Smooth muscle cell (in vitro differentiated cells): Measurements from ENCODE around the gene SARM1. TPM values are rescaled to one million over a fixed set of nuclear protein-coding genes. Genes with fewer than 3 reads are reported as not detected.
A peak's percentile ranks its signal among the peaks of the same experiment; 100 is the strongest.

ENCODE experiments used
- DNase-seq: peaks from one replicate; lab custom pipeline; 2025; ENCODE audit not compliant: unreplicated experiment; lab: John Stamatoyannopoulos, UW
- H2AFZ ChIP-seq: fragments of 200-600 bp; sonication (generic); 2 replicates; pipeline ENCODE4 v1.6.0; 2016; ENCODE audit warnings: antibody characterized with exemption, low read depth, mild to moderate bottlenecking
- H3F3A ChIP-seq: fragments of 200-600 bp; sonication (generic); 2 replicates; pipeline ENCODE4 v1.6.0; 2017; ENCODE audit warnings: antibody characterized with exemption, low read depth
- H3K27ac ChIP-seq: fragments of 200-600 bp; sonication (generic); 2 replicates; pipeline ENCODE4 v1.5.1; 2016; ENCODE audit warnings: low read depth, mild to moderate bottlenecking
- H3K27me3 ChIP-seq: fragments of 200-600 bp; sonication (generic); 2 replicates; pipeline ENCODE4 v1.6.1; 2016; ENCODE audit warnings: low read depth, mild to moderate bottlenecking
- H3K36me3 ChIP-seq: fragments of 200-600 bp; sonication (generic); 2 replicates; pipeline ENCODE4 v1.5.1; 2016; ENCODE audit warnings: low read depth
- H3K4me1 ChIP-seq: fragments of 200-600 bp; sonication (generic); 2 replicates; pipeline ENCODE4 v1.5.1; 2016; ENCODE audit warnings: low read depth
- H3K4me2 ChIP-seq: fragments of 200-600 bp; sonication (generic); 2 replicates; pipeline ENCODE4 v1.6.0; 2016; ENCODE audit warnings: mild to moderate bottlenecking
- H3K4me3 ChIP-seq: fragments of 200-600 bp; sonication (generic); 2 replicates; pipeline ENCODE4 v1.5.1; 2016; ENCODE audit warnings: mild to moderate bottlenecking
- H3K79me2 ChIP-seq: fragments of 200-600 bp; sonication (generic); 2 replicates; pipeline ENCODE4 v1.6.0; 2016; ENCODE audit warnings: low read depth, mild to moderate bottlenecking
- H3K9ac ChIP-seq: fragments of 200-600 bp; sonication (generic); 2 replicates; pipeline ENCODE4 v1.6.0; 2016; ENCODE audit warnings: low read depth
- H3K9me3 ChIP-seq: fragments of 200-600 bp; sonication (generic); replicated peaks from 2 replicates; pipeline ENCODE4 v1.5.1; 2016; ENCODE audit warnings: low read depth
- H4K20me1 ChIP-seq: fragments of 200-600 bp; sonication (generic); 2 replicates; pipeline ENCODE4 v1.6.0; 2016; ENCODE audit warnings: low read depth
- WGBS: methylation state at CpG from one replicate; pipeline ENCODE4 v1.1.7; 2016; ENCODE audit warnings: low lambda C conversion rate; 5-methylcytosine and 5-hydroxymethylcytosine counted together
- polyA plus RNA-seq: library from polyadenylated mRNA; unstranded; fragments of >200 nt; fragmentation: Nextera tagmentation; extraction: Ambion mirVana; gene quantifications from 2 replicates; pipeline ENCODE4 v1.2.1, GENCODE V29; 2016
- total RNA-seq: library from RNA; depleted of rRNA; stranded (reverse); fragments of >200 nt; gene quantifications from 2 replicates; pipeline ENCODE4 v1.2.3, GENCODE V29; 2014
- TF ChIP-seq, protein P1 (sequence below): fragments of 200-600 bp; sonication (generic); IDR thresholded peaks from 2 replicates; pipeline ENCODE4 v1.5.1; 2017; ENCODE audit warnings: borderline replicate concordance, mild to moderate bottlenecking, antibody characterized with exemption; ENCODE audit not compliant: insufficient read depth, poor library complexity, severe bottlenecking

SARM1 gene
- total and polyA plus RNA-seq, 2 experiments from 2014 or later = 8.3 to 13.4 TPM

DNA sequence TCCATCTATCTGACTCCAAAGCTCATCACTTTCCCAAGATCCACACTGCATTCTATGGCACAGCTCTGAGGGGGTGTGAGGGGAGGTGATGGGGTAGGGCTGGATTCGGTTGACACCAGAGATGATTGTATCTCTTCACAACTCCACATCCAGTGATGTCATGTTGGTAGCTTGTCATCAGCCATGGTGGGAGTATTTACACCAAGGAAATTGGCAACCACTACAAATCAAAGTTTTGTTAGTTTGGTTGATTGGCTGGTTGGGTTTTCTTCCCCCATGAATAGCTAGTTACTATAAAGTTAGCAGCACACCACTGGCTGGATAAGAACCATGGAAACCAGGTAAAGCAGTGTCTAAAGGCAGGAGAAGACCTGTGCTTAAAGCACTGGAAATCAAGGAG lies 19.5 kb downstream of the SARM1 start:
- Histone ChIP-seq H3F3A (peaks cover 7% of the 10 kb centered on the region), H3K27me3 (no peaks in the 10 kb centered on the region), H3K79me2 (no peaks in the 10 kb centered on the region), H3K4me1 (no peaks in the 10 kb centered on the region), H4K20me1 (peaks cover 4% of the 10 kb centered on the region), H3K9me3 (no peaks in the 10 kb centered on the region), H3K9ac (no peak overlapping the region), H3K27ac (no peak overlapping the region), H3K4me2 (no peak overlapping the region), H3K36me3 (peaks cover 8% of the 10 kb centered on the region), H3K4me3 (no peak overlapping the region), H2AFZ (no peak overlapping the region)
- DNase-seq = no peak
- 87% methylated on average over 1 of the region's 1 CpG for WGBS
- TF ChIP-seq, protein P1, sequence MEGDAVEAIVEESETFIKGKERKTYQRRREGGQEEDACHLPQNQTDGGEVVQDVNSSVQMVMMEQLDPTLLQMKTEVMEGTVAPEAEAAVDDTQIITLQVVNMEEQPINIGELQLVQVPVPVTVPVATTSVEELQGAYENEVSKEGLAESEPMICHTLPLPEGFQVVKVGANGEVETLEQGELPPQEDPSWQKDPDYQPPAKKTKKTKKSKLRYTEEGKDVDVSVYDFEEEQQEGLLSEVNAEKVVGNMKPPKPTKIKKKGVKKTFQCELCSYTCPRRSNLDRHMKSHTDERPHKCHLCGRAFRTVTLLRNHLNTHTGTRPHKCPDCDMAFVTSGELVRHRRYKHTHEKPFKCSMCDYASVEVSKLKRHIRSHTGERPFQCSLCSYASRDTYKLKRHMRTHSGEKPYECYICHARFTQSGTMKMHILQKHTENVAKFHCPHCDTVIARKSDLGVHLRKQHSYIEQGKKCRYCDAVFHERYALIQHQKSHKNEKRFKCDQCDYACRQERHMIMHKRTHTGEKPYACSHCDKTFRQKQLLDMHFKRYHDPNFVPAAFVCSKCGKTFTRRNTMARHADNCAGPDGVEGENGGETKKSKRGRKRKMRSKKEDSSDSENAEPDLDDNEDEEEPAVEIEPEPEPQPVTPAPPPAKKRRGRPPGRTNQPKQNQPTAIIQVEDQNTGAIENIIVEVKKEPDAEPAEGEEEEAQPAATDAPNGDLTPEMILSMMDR = no peak

DNA sequence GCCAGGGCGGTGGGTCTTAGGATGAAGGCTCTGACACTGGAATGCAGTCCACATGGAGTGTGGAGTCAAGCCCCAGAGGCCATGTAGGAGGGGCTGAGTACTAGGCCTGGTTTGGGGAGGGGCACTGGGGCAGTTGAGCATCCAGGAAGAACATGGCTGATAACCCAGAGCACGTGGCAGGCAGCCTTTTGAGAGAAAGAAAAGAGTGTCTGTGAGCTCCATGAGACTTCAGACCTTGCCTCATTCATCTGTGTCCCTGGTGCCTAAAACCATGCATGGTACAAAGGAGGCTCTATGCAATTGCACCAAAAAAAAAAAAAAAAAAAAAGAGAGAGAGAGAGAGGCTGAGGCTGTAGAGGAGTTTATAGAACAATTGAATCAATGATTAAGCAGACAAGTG lies 19.9 kb downstream of the SARM1 start:
- H4K20me1 ChIP-seq = peaks cover 3% of the 10 kb centered on the region
- no peaks in the 10 kb centered on the region for H3K27me3 ChIP-seq
- TF ChIP-seq, protein P1 = no peak
- H3F3A ChIP-seq = peaks cover 7% of the 10 kb centered on the region
- H3K79me2 ChIP-seq = no peaks in the 10 kb centered on the region
- H3K36me3 ChIP-seq = peaks cover 8% of the 10 kb centered on the region
- WGBS = 69% methylated on average over 2 of the region's 2 CpGs
- H3K4me2 ChIP-seq = no peak overlapping the region
- no peak overlapping the region for H3K4me3 ChIP-seq
- no peak overlapping the region for H2AFZ ChIP-seq
- H3K27ac ChIP-seq = no peak overlapping the region
- DNase-seq = no peak
- no peak overlapping the region for H3K9ac ChIP-seq
- no peaks in the 10 kb centered on the region for H3K9me3 ChIP-seq
- H3K4me1 ChIP-seq = no peaks in the 10 kb centered on the region

DNA sequence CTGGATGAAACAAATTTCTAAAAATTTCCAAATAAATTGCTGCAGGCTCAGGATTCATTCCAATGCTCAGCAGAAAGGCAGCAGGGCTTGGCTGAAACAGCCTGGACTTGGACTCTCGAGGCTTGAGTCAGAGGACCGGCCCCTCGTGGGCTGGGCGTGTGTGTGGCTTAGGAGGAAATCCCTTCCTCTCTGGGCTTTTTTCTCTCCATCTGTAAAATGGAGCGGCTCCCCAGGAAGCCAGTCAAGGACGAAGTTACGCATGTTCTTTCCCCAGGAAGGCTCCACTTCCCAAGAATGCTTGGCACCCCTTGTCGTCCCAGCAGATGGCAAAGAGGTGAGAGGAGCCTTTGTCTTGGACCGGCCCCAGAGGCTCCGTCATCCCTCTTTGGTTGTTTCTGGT lies 21.0 kb downstream of the SARM1 start:
- Histone ChIP-seq H3K27ac (no peak overlapping the region), H4K20me1 (peaks cover 2% of the 10 kb centered on the region), H3K4me3 (no peak overlapping the region), H3K27me3 (no peaks in the 10 kb centered on the region), H3K9me3 (no peaks in the 10 kb centered on the region), H3K4me2 (no peak overlapping the region), H3K36me3 (peaks cover 8% of the 10 kb centered on the region), H3K9ac (no peak overlapping the region), H2AFZ (no peak overlapping the region), H3F3A (peaks cover 7% of the 10 kb centered on the region), H3K79me2 (no peaks in the 10 kb centered on the region), H3K4me1 (no peaks in the 10 kb centered on the region)
- 57% methylated on average over 10 of the region's 10 CpGs for WGBS
- TF ChIP-seq, protein P1 = no peak
- no peak for DNase-seq

DNA sequence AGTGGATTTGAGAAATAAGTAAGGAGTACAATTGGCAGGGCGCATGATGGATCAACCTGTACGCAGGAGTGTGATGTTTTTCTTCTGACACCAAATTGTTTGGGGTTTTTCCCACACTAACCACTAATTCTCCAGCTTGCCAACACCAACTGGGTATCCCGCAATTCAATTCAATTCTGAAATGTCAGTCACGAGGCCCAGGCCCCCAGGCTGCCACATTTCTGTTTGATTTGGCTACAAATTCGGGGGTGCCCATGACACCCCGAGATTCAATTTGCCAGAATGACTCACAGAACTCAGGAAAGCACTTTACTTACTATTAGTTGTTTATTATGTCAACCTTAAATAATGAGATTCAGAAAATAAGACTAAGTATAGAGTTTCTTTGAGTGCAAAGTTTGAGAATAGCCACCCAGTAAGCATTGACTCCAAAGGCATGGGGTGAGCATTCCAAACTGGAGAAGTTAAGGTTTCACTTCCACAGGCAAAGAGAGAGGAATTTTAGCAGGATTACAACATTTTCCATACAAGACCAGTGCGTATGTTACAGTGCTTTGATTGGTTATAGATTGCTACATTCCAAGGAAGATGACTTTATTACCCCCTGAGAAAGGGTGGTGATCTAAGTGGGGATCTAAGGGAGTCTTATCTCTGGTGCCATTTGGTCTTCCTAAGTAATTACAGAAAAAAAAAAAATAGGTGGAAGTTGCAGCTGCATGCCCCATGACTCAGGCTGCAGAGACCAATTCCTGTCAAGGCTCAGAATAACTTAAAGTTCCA lies 23.0 kb downstream of the SARM1 start:
- TF ChIP-seq, protein P1 = no peak
- Histone ChIP-seq H3K4me1 (no peaks in the 10 kb centered on the region), H3K9ac (no peak overlapping the region), H3K4me3 (no peak overlapping the region), H4K20me1 (no peaks in the 10 kb centered on the region), H3K4me2 (peak overlapping the region; percentile 20), H3K79me2 (no peaks in the 10 kb centered on the region), H2AFZ (no peak overlapping the region), H3K36me3 (peaks cover 5% of the 10 kb centered on the region), H3K9me3 (no peaks in the 10 kb centered on the region), H3K27ac (peak overlapping the region; percentile 16), H3K27me3 (no peaks in the 10 kb centered on the region), H3F3A (peaks cover 7% of the 10 kb centered on the region)
- 70% methylated on average over 7 of the region's 7 CpGs for WGBS
- DNase-seq = no peak
